ENCODE data around the gene PLAC8L1. TPM values are rescaled to one million over a fixed set of nuclear protein-coding genes. Genes with fewer than 3 reads are reported as not detected.

The PLAC8L1 gene
- total and polyA plus RNA-seq, 2 of the 8 experiments (the other 6 are each of a cell fraction or from before 2014, with no cell fraction given): 0.42 TPM; not detected in 1

DNA sequence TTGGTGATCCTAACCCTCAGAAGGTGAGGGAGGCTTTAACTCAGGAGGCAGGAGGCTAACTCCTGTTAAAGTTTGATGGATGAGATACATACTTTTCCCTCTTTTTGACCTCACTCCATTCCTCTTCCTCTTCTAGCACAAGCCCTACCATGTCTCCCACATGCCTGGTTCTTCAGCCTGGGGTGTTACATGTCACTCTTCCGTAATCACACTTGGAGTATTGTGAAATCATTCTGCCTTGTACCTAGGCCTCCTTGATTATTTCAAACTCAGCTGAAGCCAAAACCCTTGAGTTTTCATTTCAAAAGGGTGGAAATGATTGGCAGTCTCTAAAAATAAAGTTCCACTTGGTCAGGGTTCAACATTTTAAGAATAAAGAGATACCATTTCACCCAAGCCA is 1.8 kb downstream of the PLAC8L1 start:
- H2AFZ ChIP-seq (ENCODE audit: low read length): no peak overlapping the region
- DNase-seq (ENCODE audit: low read depth in 1 of 2, low spot score in 2 of 2) (no peak), FAIRE-seq (no peak)
- H4K8ac ChIP-seq (ENCODE audit: extremely low read depth, insufficient read depth, low read length): no peak overlapping the region
- H2BK12ac ChIP-seq (ENCODE audit: low read depth, low read length): no peak overlapping the region
- 64% methylated on average over 1 of the region's 1 CpG; no CpG with 5 or more reads in 1 of the 2 experiments for WGBS, 2 experiments (ENCODE audit: extremely low coverage in 1 of 2, insufficient coverage in 1 of 2, insufficient read length in 1 of 2, insufficient replicate concordance in 2 of 2, low coverage in 1 of 2, low lambda C conversion rate in 2 of 2, missing lambda C conversion rate in 1 of 2)
- no peak overlapping the region for H3K23ac ChIP-seq (ENCODE audit: insufficient read length)
- no peak overlapping the region for H2AK5ac ChIP-seq (ENCODE audit: low read depth, low read length)
- no peaks in the 10 kb centered on the region for H3K23me2 ChIP-seq (ENCODE audit: low read depth, low read length)
- H3K27me3 ChIP-seq (replicated peaks in 1 of 4; ENCODE audit: control insufficient read depth in 3 of 4, extremely low read depth in 1 of 4, insufficient read depth in 3 of 4, low read length in 3 of 4): no peaks in the 10 kb centered on the region
- H2BK120ac ChIP-seq (replicated peaks; ENCODE audit: low read depth, low read length): no peak overlapping the region
- H4K20me1 ChIP-seq (replicated peaks in 1 of 2; ENCODE audit: control insufficient read depth in 1 of 2, insufficient read depth in 2 of 2, low read length in 2 of 2): no peaks in the 10 kb centered on the region
- H3K4me2 ChIP-seq (ENCODE audit: insufficient read depth in 1 of 2, low read depth in 2 of 2, low read length in 2 of 2): no peak overlapping the region
- H4K91ac ChIP-seq (replicated peaks; ENCODE audit: insufficient read length, low read length): no peak overlapping the region
- no peak overlapping the region for H3K56ac ChIP-seq (replicated peaks; ENCODE audit: insufficient read length, low read depth, low read length)
- no peak overlapping the region for H3K4ac ChIP-seq (replicated peaks; ENCODE audit: insufficient read length, low read depth, low read length)
- no peak overlapping the region for H2BK20ac ChIP-seq (ENCODE audit: low read length)
- ChIA-PET CTCF (ENCODE audit: partially characterized antibody) (interaction anchor here (0.6 to 1.1 kb wide), 3 partner anchors 9 to 358 kb away, joined by 3 read pairs; no protein-coding TSS in a partner anchor), POLR2A (ENCODE audit: partially characterized antibody) (interaction anchor here (1.0 kb wide), 1 partner anchor 9 kb away, joined by 4 read pairs; no protein-coding TSS in a partner anchor)
- no peaks in the 10 kb centered on the region for H3K9me3 ChIP-seq (ENCODE audit: insufficient read depth in 2 of 2, low read depth in 1 of 2, low read length in 1 of 2)
- H3K79me2 ChIP-seq (ENCODE audit: control insufficient read depth in 1 of 2, insufficient read depth in 2 of 2, low read length in 2 of 2): no peaks in the 10 kb centered on the region
- H3K4me1 ChIP-seq (replicated peaks in 1 of 4; ENCODE audit: control insufficient read depth in 3 of 4, insufficient read depth in 4 of 4, low read length in 3 of 4): peaks cover 0 to 10% (median 3%) of the 10 kb centered on the region in 4 experiments; a peak in 3 of 7 replicates
- no peak overlapping the region for H3K4me3 ChIP-seq (ENCODE audit: extremely low read depth in 1 of 4, insufficient read depth in 2 of 4, low read depth in 3 of 4, low read length in 4 of 4)
- H2BK5ac ChIP-seq (ENCODE audit: low read depth, low read length): no peak overlapping the region
- H3K14ac ChIP-seq (ENCODE audit: insufficient read length): no peak overlapping the region
- TF ChIP-seq, protein P1, sequence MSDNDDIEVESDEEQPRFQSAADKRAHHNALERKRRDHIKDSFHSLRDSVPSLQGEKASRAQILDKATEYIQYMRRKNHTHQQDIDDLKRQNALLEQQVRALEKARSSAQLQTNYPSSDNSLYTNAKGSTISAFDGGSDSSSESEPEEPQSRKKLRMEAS (IDR thresholded peaks at IDR 0.05): no peak
- TF ChIP-seq KDM4A (IDR thresholded peaks at IDR 0.05; ENCODE audit: low read depth, low read length, severe bottlenecking) (no peak), TCF12 (IDR thresholded peaks at IDR 0.05; ENCODE audit: low read depth, low read length) (no peak), CBX5 (IDR thresholded peaks at IDR 0.05; ENCODE audit: low read depth, low read length) (no peak), MAFK (IDR thresholded peaks at IDR 0.05; ENCODE audit: low read depth, low read length) (no peak), TAF1 (IDR thresholded peaks at IDR 0.05; ENCODE audit: low read depth, low read length) (no peak), BACH1 (IDR thresholded peaks at IDR 0.05; ENCODE audit: low read length) (no peak), RNF2 (IDR thresholded peaks at IDR 0.05; ENCODE audit: borderline replicate concordance, low read depth, low read length, missing control alignments, poor library complexity, severe bottlenecking) (no peak), GTF2F1 (IDR thresholded peaks at IDR 0.05; ENCODE audit: borderline replicate concordance, low read depth, low read length) (no peak), GABPA (IDR thresholded peaks at IDR 0.05; ENCODE audit: borderline replicate concordance, insufficient read depth, low read length) (no peak), ASH2L (IDR thresholded peaks at IDR 0.05; ENCODE audit: low read length) (no peak), EGR1 (IDR thresholded peaks at IDR 0.05; ENCODE audit: borderline replicate concordance, low read depth, low read length) (no peak)
- H4K5ac ChIP-seq (ENCODE audit: insufficient read length, low read depth, low read length): no peak overlapping the region
- H3K27ac ChIP-seq (ENCODE audit: low read depth, low read length): no peak overlapping the region
- H3K9ac ChIP-seq (replicated peaks in 1 of 4; ENCODE audit: extremely low read depth in 1 of 4, low read depth in 3 of 4, low read length in 3 of 4): no peak overlapping the region
- H2BK15ac ChIP-seq (ENCODE audit: low read length): no peak overlapping the region
- no peak overlapping the region for H3K18ac ChIP-seq (ENCODE audit: extremely low read depth, low read length)
- no peaks in the 10 kb centered on the region for H3K79me1 ChIP-seq (ENCODE audit: low read depth, low read length)
- H3K36me3 ChIP-seq (ENCODE audit: control insufficient read depth in 2 of 4, insufficient read depth in 4 of 4, low read length in 3 of 4): peaks cover 0 to 7% (median 2%) of the 10 kb centered on the region in 4 experiments; a peak in 4 of 8 replicates

Measured in H1 (cell line).